A673 (cell line): ENCODE data around the gene BEST3. TPM values are rescaled to one million over a fixed set of nuclear protein-coding genes. Genes with fewer than 3 reads are reported as not detected.

Experiments used
- BruUV-seq: library from RNA; stranded (reverse); fragments of 400-500 nt; replicated peaks from 2 replicates; lab custom pipeline; 2021; lab: Mats Ljungman, UMichigan
- CTCF ChIA-PET: fragments of 300-600 bp; sonication (Branson Sonifier 250); formaldehyde crosslinking; loops from one replicate; lab custom pipeline; 2022; ENCODE audit warnings: antibody characterized with exemption; lab: Charles Lee
- POLR2A ChIA-PET: fragments of 300-600 bp; sonication (Branson Sonifier 250); formaldehyde crosslinking; loops from one replicate; lab custom pipeline; 2022; ENCODE audit warnings: antibody characterized with exemption; ENCODE audit not compliant: low non-redundant PET; lab: Charles Lee
- DNase-seq: peaks from one replicate; pipeline ENCODE4 v3.0.0-alpha.2; 2015; ENCODE audit warnings: low spot score
- H3K27ac ChIP-seq: fragments of 200-600 bp; sonication (generic); 2 replicates; pipeline ENCODE4 v1.5.1; 2016; ENCODE audit warnings: mixed run types, low read depth, mild to moderate bottlenecking, mixed read lengths, antibody characterized with exemption, low read length; ENCODE audit not compliant: poor library complexity, severe bottlenecking
- H3K27me3 ChIP-seq: fragments of 200-600 bp; sonication (generic); replicated peaks from 2 replicates; pipeline ENCODE4 v1.6.1; 2017; ENCODE audit warnings: mixed run types, low read depth, mild to moderate bottlenecking, mixed read lengths, antibody characterized with exemption, low read length; ENCODE audit not compliant: insufficient read depth, poor library complexity
- H3K36me3 ChIP-seq: fragments of 200-600 bp; sonication (generic); 2 replicates; pipeline ENCODE4 v1.6.1; 2016; ENCODE audit warnings: mixed run types, mild to moderate bottlenecking, mixed read lengths, antibody characterized with exemption, low read length; ENCODE audit not compliant: insufficient read depth, poor library complexity, severe bottlenecking
- H3K4me1 ChIP-seq: fragments of 200-600 bp; sonication (generic); 2 replicates; pipeline ENCODE4 v1.6.1; 2017; ENCODE audit warnings: mixed run types, mild to moderate bottlenecking, mixed read lengths, antibody characterized with exemption, low read length; ENCODE audit not compliant: insufficient read depth, poor library complexity, severe bottlenecking
- H3K4me3 ChIP-seq: fragments of 200-600 bp; sonication (generic); 2 replicates; pipeline ENCODE4 v1.5.1; 2016; ENCODE audit warnings: low read depth, mixed run types, mild to moderate bottlenecking, mixed read lengths, low read length; ENCODE audit not compliant: poor library complexity, severe bottlenecking
- H3K9me3 ChIP-seq: fragments of 200-600 bp; sonication (generic); 2 replicates; pipeline ENCODE4 v1.6.1; 2016; ENCODE audit warnings: mixed run types, low read depth, mild to moderate bottlenecking, mixed read lengths, antibody characterized with exemption, low read length; ENCODE audit not compliant: poor library complexity, severe bottlenecking
- EZH2 ChIP-seq: fragments of 200-600 bp; sonication (generic); IDR thresholded peaks from 2 replicates; pipeline ENCODE4 v1.6.1; 2017; ENCODE audit warnings: borderline replicate concordance, low read depth, mild to moderate bottlenecking, mixed read lengths, antibody characterized with exemption, low read length; ENCODE audit not compliant: poor library complexity, severe bottlenecking
- intact Hi-C: fragments of 100-400 bp; cut with micrococcal nuclease; formaldehyde crosslinking; loops from one replicate; pipeline ENCODE4 v1.10.0; 2022; ENCODE audit not compliant: unreplicated experiment
- total RNA-seq: library from RNA; stranded (reverse); gene quantifications from 2 replicates; pipeline ENCODE4 v1.2.3, GENCODE V29; 2021
- TF ChIP-seq, protein P1 (sequence below): fragments of 300-800, 200-600 bp; sonication (generic); conservative IDR thresholded peaks from 2 replicates; pipeline ENCODE4 v1.5.1; 2017; ENCODE audit warnings: low read depth, mild to moderate bottlenecking, antibody characterized with exemption, low read length, moderate library complexity, mixed read lengths

The BEST3 gene
- total RNA-seq, 1 experiment from 2014 or later = 0.69 TPM

DNA sequence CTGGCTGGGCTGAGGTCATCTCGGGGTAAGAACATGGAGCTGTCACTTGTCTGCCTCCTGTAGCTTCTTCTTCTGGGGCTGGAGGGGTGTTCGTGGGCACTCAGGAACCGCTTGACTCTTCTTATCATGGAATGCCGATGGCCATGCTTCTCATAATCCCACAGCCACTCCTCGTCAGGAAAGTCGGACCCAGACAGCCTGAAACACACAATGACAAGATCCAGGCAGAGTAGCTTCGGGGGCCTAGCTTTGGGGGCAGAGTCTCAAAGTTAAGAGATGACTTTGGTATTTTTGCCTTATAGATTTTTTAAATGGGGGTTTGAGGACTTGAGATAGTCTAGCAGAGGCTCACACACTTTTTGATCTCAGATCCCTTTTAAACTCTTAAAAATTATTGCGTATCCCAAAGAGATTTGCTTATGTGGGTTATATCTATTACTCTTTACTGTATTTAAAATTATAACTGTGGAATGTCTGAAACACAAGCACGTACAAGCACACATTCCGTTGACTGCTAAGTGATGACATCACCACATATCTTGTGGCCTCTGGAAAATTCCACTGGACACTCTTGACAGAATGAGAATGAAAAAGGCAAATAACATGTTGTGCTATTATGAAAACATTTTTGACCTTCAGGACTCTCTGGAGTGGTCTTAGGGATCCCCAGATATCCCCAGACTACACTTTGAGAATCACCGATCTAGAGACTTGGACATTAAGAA, 43.3 kb downstream of the BEST3 start:
- CTCF ChIA-PET = no interaction called here

DNA sequence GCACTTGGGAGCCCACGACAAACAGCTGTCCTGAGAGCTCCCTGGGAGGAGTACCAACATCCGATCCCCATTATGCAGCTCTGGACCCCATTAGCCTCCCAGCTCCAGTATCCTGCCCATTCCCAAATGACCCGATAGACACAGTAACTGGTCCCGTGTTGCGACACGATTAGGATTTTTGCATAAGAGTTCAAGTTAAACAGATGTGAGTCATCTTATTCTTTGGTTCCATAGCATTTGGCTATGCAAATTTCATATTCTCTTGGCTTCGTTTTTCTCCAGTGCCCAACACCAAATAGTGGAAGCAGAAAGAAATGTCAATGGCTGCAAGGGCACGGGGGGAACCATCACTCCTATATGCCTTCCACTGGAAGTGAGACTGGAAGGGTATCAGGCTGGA, 45.4 kb downstream of the BEST3 start:
- peak; percentile 18 for DNase-seq
- H3K4me3 ChIP-seq = no peak overlapping the region
- BruUV-seq = no TSS peak
- intact Hi-C loops = no loop called here
- POLR2A ChIA-PET = no interaction called here
- no peaks in the 10 kb centered on the region for H3K27me3 ChIP-seq
- CTCF ChIA-PET = no interaction called here
- H3K36me3 ChIP-seq = no peaks in the 10 kb centered on the region
- no peak for TF ChIP-seq EZH2
- TF ChIP-seq, protein P1, sequence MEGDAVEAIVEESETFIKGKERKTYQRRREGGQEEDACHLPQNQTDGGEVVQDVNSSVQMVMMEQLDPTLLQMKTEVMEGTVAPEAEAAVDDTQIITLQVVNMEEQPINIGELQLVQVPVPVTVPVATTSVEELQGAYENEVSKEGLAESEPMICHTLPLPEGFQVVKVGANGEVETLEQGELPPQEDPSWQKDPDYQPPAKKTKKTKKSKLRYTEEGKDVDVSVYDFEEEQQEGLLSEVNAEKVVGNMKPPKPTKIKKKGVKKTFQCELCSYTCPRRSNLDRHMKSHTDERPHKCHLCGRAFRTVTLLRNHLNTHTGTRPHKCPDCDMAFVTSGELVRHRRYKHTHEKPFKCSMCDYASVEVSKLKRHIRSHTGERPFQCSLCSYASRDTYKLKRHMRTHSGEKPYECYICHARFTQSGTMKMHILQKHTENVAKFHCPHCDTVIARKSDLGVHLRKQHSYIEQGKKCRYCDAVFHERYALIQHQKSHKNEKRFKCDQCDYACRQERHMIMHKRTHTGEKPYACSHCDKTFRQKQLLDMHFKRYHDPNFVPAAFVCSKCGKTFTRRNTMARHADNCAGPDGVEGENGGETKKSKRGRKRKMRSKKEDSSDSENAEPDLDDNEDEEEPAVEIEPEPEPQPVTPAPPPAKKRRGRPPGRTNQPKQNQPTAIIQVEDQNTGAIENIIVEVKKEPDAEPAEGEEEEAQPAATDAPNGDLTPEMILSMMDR = no peak
- H3K27ac ChIP-seq = no peak overlapping the region
- no peaks in the 10 kb centered on the region for H3K4me1 ChIP-seq
- H3K9me3 ChIP-seq = no peaks in the 10 kb centered on the region

More for the DNA sequence above, 43.3 kb downstream of the BEST3 start:
- Histone ChIP-seq H3K4me1 (no peaks in the 10 kb centered on the region), H3K27me3 (no peaks in the 10 kb centered on the region), H3K4me3 (no peak overlapping the region), H3K27ac (no peak overlapping the region), H3K9me3 (no peaks in the 10 kb centered on the region), H3K36me3 (no peaks in the 10 kb centered on the region)
- DNase-seq = no peak
- POLR2A ChIA-PET = no interaction called here
- intact Hi-C loops = no loop called here
- BruUV-seq = no TSS peak
- TF ChIP-seq EZH2 = no peak
- TF ChIP-seq, protein P1 = no peak

DNA sequence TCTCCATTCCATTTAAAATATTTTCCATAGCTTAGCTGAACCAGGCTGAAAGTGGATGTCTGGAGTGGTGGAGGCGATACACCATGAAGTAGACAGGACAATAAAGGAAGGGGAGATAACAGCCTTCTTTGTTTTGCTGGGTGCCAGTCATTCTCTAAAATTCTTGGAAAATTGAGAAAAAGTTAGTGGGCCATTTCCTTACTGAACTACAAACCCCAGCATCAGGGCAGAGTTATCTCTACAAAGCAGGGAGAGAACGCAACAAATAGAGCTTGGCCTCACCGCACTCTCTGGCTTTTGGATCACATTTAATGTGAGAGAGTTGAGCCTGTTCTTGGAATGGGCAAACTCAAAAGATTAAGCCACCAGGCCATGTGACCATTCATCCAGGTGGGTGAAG, 47.2 kb downstream of the BEST3 start:
- H3K9me3 ChIP-seq = no peaks in the 10 kb centered on the region
- H3K4me1 ChIP-seq = no peaks in the 10 kb centered on the region
- no peak overlapping the region for H3K4me3 ChIP-seq
- TF ChIP-seq, protein P1 = no peak
- H3K27me3 ChIP-seq = no peaks in the 10 kb centered on the region
- BruUV-seq = no TSS peak
- no peak for DNase-seq
- ChIA-PET POLR2A (no interaction called here), CTCF (no interaction called here)
- intact Hi-C loops = no loop called here
- no peak overlapping the region for H3K27ac ChIP-seq
- no peaks in the 10 kb centered on the region for H3K36me3 ChIP-seq
